Smooth muscle cell (in vitro differentiated cells): ENCODE results near the gene PTPRG. TPM values are rescaled to one million over a fixed set of nuclear protein-coding genes. Genes with fewer than 3 reads are reported as not detected.
A peak's percentile ranks its signal among the peaks of the same experiment; 100 is the strongest.

Experiments
- DNase-seq: peaks from one replicate; lab custom pipeline; 2025; ENCODE audit not compliant: unreplicated experiment; lab: John Stamatoyannopoulos, UW
- H2AFZ ChIP-seq: fragments of 200-600 bp; sonication (generic); 2 replicates; pipeline ENCODE4 v1.6.0; 2016; ENCODE audit warnings: antibody characterized with exemption, low read depth, mild to moderate bottlenecking
- H3F3A ChIP-seq: fragments of 200-600 bp; sonication (generic); 2 replicates; pipeline ENCODE4 v1.6.0; 2017; ENCODE audit warnings: antibody characterized with exemption, low read depth
- H3K27ac ChIP-seq: fragments of 200-600 bp; sonication (generic); 2 replicates; pipeline ENCODE4 v1.5.1; 2016; ENCODE audit warnings: low read depth, mild to moderate bottlenecking
- H3K27me3 ChIP-seq: fragments of 200-600 bp; sonication (generic); 2 replicates; pipeline ENCODE4 v1.6.1; 2016; ENCODE audit warnings: low read depth, mild to moderate bottlenecking
- H3K36me3 ChIP-seq: fragments of 200-600 bp; sonication (generic); 2 replicates; pipeline ENCODE4 v1.5.1; 2016; ENCODE audit warnings: low read depth
- H3K4me1 ChIP-seq: fragments of 200-600 bp; sonication (generic); 2 replicates; pipeline ENCODE4 v1.5.1; 2016; ENCODE audit warnings: low read depth
- H3K4me2 ChIP-seq: fragments of 200-600 bp; sonication (generic); 2 replicates; pipeline ENCODE4 v1.6.0; 2016; ENCODE audit warnings: mild to moderate bottlenecking
- H3K4me3 ChIP-seq: fragments of 200-600 bp; sonication (generic); 2 replicates; pipeline ENCODE4 v1.5.1; 2016; ENCODE audit warnings: mild to moderate bottlenecking
- H3K79me2 ChIP-seq: fragments of 200-600 bp; sonication (generic); 2 replicates; pipeline ENCODE4 v1.6.0; 2016; ENCODE audit warnings: low read depth, mild to moderate bottlenecking
- H3K9ac ChIP-seq: fragments of 200-600 bp; sonication (generic); 2 replicates; pipeline ENCODE4 v1.6.0; 2016; ENCODE audit warnings: low read depth
- H3K9me3 ChIP-seq: fragments of 200-600 bp; sonication (generic); replicated peaks from 2 replicates; pipeline ENCODE4 v1.5.1; 2016; ENCODE audit warnings: low read depth
- H4K20me1 ChIP-seq: fragments of 200-600 bp; sonication (generic); 2 replicates; pipeline ENCODE4 v1.6.0; 2016; ENCODE audit warnings: low read depth
- CTCF ChIP-seq: fragments of 200-600 bp; sonication (generic); IDR thresholded peaks from 2 replicates; pipeline ENCODE4 v1.5.1; 2017; ENCODE audit warnings: borderline replicate concordance, mild to moderate bottlenecking, antibody characterized with exemption; ENCODE audit not compliant: insufficient read depth, poor library complexity, severe bottlenecking
- WGBS: methylation state at CpG from one replicate; pipeline ENCODE4 v1.1.7; 2016; ENCODE audit warnings: low lambda C conversion rate; 5-methylcytosine and 5-hydroxymethylcytosine counted together
- polyA plus RNA-seq: library from polyadenylated mRNA; unstranded; fragments of >200 nt; fragmentation: Nextera tagmentation; extraction: Ambion mirVana; gene quantifications from 2 replicates; pipeline ENCODE4 v1.2.1, GENCODE V29; 2016
- total RNA-seq: library from RNA; depleted of rRNA; stranded (reverse); fragments of >200 nt; gene quantifications from 2 replicates; pipeline ENCODE4 v1.2.3, GENCODE V29; 2014

PTPRG gene
- total RNA-seq (87.3 and 108 TPM in 2 replicates), polyA plus RNA-seq (20.0 and 21.2 TPM in 2 replicates)

GRCh38 chr3:61561374-61562041, at the start of gene PTPRG:
Gene PTPRG (plus strand): TSS chr3:61561571. CDS start chr3:61562288, 717 bp downstream.
- Histone ChIP-seq H3K79me2 (peaks cover 47% of the 10 kb centered on the region), H3K9ac (peak within 1 kb of the TSS; percentile 89), H3K4me3 (peak within 1 kb of the TSS; percentile 97), H3F3A (peaks cover 18% of the 10 kb centered on the region), H3K27ac (peak within 1 kb of the TSS; percentile 90), H2AFZ (peak within 1 kb of the TSS; percentile 85), H3K27me3 (no peaks in the 10 kb centered on the region), H4K20me1 (peaks cover 47% of the 10 kb centered on the region), H3K4me1 (peaks cover 12% of the 10 kb centered on the region), H3K4me2 (peak within 1 kb of the TSS; percentile 99), H3K36me3 (no peaks in the 10 kb centered on the region), H3K9me3 (no peaks in the 10 kb centered on the region)
- WGBS = 1% methylated on average over 52 of the region's 74 CpGs
- no peak for TF ChIP-seq CTCF
- DNase-seq = peak; percentile 79

GRCh38 chr3:61518590-61518989, 42.8 kb upstream of the PTPRG start:
- no peak overlapping the region for H2AFZ ChIP-seq
- DNase-seq = no peak
- no peak overlapping the region for H3K9ac ChIP-seq
- WGBS = 95% methylated on average over 1 of the region's 1 CpG
- H4K20me1 ChIP-seq = no peaks in the 10 kb centered on the region
- H3K4me2 ChIP-seq = no peak overlapping the region
- H3K4me1 ChIP-seq = peaks cover 17% of the 10 kb centered on the region
- H3F3A ChIP-seq = peaks cover 6% of the 10 kb centered on the region
- H3K4me3 ChIP-seq = no peak overlapping the region
- no peaks in the 10 kb centered on the region for H3K79me2 ChIP-seq
- no peaks in the 10 kb centered on the region for H3K9me3 ChIP-seq
- no peak for TF ChIP-seq CTCF
- no peaks in the 10 kb centered on the region for H3K36me3 ChIP-seq
- H3K27me3 ChIP-seq = no peaks in the 10 kb centered on the region
- no peak overlapping the region for H3K27ac ChIP-seq

GRCh38 chr3:61520966-61521628, 40.3 kb upstream of the PTPRG start:
- Histone ChIP-seq H3K9me3 (no peaks in the 10 kb centered on the region), H3K27ac (no peak overlapping the region), H3F3A (peaks cover 6% of the 10 kb centered on the region), H3K79me2 (no peaks in the 10 kb centered on the region), H2AFZ (no peak overlapping the region), H3K36me3 (no peaks in the 10 kb centered on the region), H3K27me3 (no peaks in the 10 kb centered on the region), H4K20me1 (no peaks in the 10 kb centered on the region), H3K9ac (no peak overlapping the region), H3K4me3 (no peak overlapping the region), H3K4me1 (peaks cover 17% of the 10 kb centered on the region), H3K4me2 (no peak overlapping the region)
- 92% methylated on average over 2 of the region's 2 CpGs for WGBS
- no peak for TF ChIP-seq CTCF
- no peak for DNase-seq
